CD4-positive, alpha-beta T cell (primary cell): ENCODE data around the gene TRERF1. TPM values are rescaled to one million over a fixed set of nuclear protein-coding genes. Genes with fewer than 3 reads are reported as not detected.

Experiments
- ATAC-seq: fragments of 200-7000 bp; cut with Tn5 transposase; one replicate; pipeline ENCODE4 v1.10.0; 2022; ENCODE audit warnings: mild to moderate bottlenecking; ENCODE audit not compliant: poor library complexity
- CTCF ChIA-PET: fragments of 350-600 bp; sonication (Branson Sonifier 250); formaldehyde crosslinking; loops from one replicate; lab custom pipeline; 2021; ENCODE audit warnings: antibody characterized with exemption, inconsistent platforms; lab: Charles Lee
- POLR2A ChIA-PET: fragments of 350-600 bp; sonication (Branson Sonifier 250); formaldehyde crosslinking; loops from one replicate; lab custom pipeline; 2021; ENCODE audit warnings: antibody characterized with exemption, inconsistent platforms; lab: Charles Lee
- DNase-seq, 14 experiments: peaks; one replicate each; pipeline ENCODE4 v3.0.0-alpha.2; 2013 to 2020; ENCODE audit warnings: mixed read lengths in 2 of 14
- H3K27ac ChIP-seq, 2 donors: one replicate each; pipeline versions ENCODE4 v1.5.1 to v1.7.0; 2013; ENCODE audit warnings: low read length in 2 of 2, low read depth in 1 of 2, mild to moderate bottlenecking in 1 of 2
- H3K27me3 ChIP-seq, 2 experiments: 1 replicate in 1 of 2; 2 replicates in 1 of 2; pipeline versions ENCODE4 v1.6.1 to v1.7.0; 2013; ENCODE audit warnings: low read length in 2 of 2, control low read depth in 1 of 2, mild to moderate bottlenecking in 1 of 2, moderate library complexity in 1 of 2; ENCODE audit not compliant: insufficient read depth in 2 of 2, control insufficient read depth in 1 of 2
- H3K36me3 ChIP-seq: one replicate; pipeline ENCODE4 v1.6.1; 2013; ENCODE audit warnings: low read length, control low read depth; ENCODE audit not compliant: insufficient read depth
- H3K4me1 ChIP-seq: one replicate; pipeline ENCODE4 v1.6.1; 2013; ENCODE audit warnings: low read length, control low read depth; ENCODE audit not compliant: insufficient read depth
- H3K4me3 ChIP-seq: one replicate; pipeline ENCODE4 v1.5.1; 2013; ENCODE audit warnings: mild to moderate bottlenecking, low read length, moderate library complexity
- H3K9me3 ChIP-seq, 2 experiments: 1 replicate in 1 of 2; 2 replicates in 1 of 2; pipeline versions ENCODE4 v1.6.1 to v1.7.0; 2013; ENCODE audit warnings: low read length in 2 of 2, mild to moderate bottlenecking in 2 of 2, control low read depth in 1 of 2, moderate library complexity in 1 of 2; ENCODE audit not compliant: control insufficient read depth in 1 of 2, insufficient read depth in 1 of 2
- H3K27ac Mint-ChIP-seq: one replicate; pipeline ENCODE4 v1.8.0; 2020; ENCODE audit warnings: mixed read lengths
- H3K27me3 Mint-ChIP-seq: one replicate; pipeline ENCODE4 v1.8.0; 2021; ENCODE audit warnings: mixed read lengths
- H3K36me3 Mint-ChIP-seq: one replicate; pipeline ENCODE4 v1.8.0; 2021; ENCODE audit warnings: low read depth, mixed read lengths
- H3K4me1 Mint-ChIP-seq: one replicate; pipeline ENCODE4 v1.8.0; 2021; ENCODE audit warnings: low read depth, mixed read lengths
- H3K4me3 Mint-ChIP-seq: one replicate; pipeline ENCODE4 v1.8.0; 2020; ENCODE audit warnings: mild to moderate bottlenecking, mixed read lengths
- H3K9me3 Mint-ChIP-seq: one replicate; pipeline ENCODE4 v1.8.0; 2020; ENCODE audit warnings: mixed read lengths
- intact Hi-C, 2 experiments: fragments of 100-400 bp; cut with DNase I in 1 of 2; cut with micrococcal nuclease in 1 of 2; formaldehyde crosslinking; loops; one replicate each; pipeline versions ENCODE4 v1.15.1 to v1.9.0; 2023 to 2025; cut with DNase I, micrococcal nuclease
- total RNA-seq, 174 experiments: library from RNA in 2 of 174; stranded (reverse) in 2 of 174; gene quantifications; one replicate each; pipeline ENCODE4 v1.2.3 and lab custom pipeline; 2021 to 2026
- TF ChIP-seq, protein P1 (sequence below): fragments of 200-600 bp; IDR thresholded peaks from one replicate; pipeline ENCODE4 v1.8.0; 2022; ENCODE audit warnings: antibody characterized with exemption, mild to moderate bottlenecking

TRERF1 gene
- total RNA-seq, 2 experiments from 2014 or later: 31.0 to 31.7 TPM

DNA sequence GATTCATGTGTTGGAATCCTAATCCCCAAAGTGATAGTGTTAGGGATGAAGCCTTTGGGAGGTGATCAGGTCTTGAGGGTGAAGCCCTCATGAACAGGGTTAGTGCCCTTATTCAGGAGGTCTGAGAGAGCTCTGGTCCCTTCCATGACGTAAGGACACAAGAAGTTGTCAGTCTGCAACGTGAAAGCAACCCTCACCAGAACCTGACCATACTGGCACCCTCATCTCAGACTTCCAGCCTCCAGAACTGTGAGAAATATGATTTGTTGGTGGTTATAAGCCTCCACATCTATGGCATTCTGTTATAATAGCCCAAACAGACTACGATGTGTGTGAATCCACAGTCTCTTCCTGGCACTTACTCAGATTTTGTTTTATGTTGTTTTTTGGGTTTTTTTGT, 90.7 kb downstream of the TRERF1 start:
- H3K36me3 ChIP-seq: peaks cover 14% of the 10 kb centered on the region
- CTCF ChIA-PET: interaction anchor here (0.7 kb wide), 1 partner anchor 13 kb away, joined by 3 read pairs; no protein-coding TSS in a partner anchor
- peaks cover 55% of the 10 kb centered on the region for H3K4me1 Mint-ChIP-seq

DNA sequence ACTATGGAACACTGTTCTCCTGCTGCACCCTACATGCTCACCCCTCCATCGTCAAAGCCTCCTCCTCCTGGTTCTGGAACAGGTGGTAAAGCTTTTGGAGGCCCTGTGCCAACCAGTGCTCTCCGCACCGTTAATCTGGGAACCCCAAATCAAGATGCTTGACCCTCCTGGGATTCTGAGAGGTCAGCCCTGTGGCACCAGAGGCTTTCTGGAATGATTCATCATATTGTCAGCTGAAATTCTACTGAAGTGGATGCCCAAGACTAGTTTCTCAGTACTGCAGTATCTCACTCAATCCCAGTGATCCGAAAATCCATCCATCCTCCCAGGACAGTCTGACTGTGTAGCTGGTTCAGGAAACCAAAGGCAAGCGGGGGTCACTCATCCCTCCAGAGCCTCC, 92.7 kb downstream of the TRERF1 start:
- Histone ChIP-seq H3K27ac (no peak overlapping the region), H3K9me3 (no peaks in the 10 kb centered on the region), H3K27me3 (no peaks in the 10 kb centered on the region), H3K4me3 (no peak overlapping the region), H3K36me3 (peaks cover 16% of the 10 kb centered on the region), H3K4me1 (peaks cover 7% of the 10 kb centered on the region)
- peaks cover 42% of the 10 kb centered on the region for H3K4me1 Mint-ChIP-seq
- TF ChIP-seq, protein P1, sequence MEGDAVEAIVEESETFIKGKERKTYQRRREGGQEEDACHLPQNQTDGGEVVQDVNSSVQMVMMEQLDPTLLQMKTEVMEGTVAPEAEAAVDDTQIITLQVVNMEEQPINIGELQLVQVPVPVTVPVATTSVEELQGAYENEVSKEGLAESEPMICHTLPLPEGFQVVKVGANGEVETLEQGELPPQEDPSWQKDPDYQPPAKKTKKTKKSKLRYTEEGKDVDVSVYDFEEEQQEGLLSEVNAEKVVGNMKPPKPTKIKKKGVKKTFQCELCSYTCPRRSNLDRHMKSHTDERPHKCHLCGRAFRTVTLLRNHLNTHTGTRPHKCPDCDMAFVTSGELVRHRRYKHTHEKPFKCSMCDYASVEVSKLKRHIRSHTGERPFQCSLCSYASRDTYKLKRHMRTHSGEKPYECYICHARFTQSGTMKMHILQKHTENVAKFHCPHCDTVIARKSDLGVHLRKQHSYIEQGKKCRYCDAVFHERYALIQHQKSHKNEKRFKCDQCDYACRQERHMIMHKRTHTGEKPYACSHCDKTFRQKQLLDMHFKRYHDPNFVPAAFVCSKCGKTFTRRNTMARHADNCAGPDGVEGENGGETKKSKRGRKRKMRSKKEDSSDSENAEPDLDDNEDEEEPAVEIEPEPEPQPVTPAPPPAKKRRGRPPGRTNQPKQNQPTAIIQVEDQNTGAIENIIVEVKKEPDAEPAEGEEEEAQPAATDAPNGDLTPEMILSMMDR: no peak
- H3K9me3 Mint-ChIP-seq: no peaks in the 10 kb centered on the region
- CTCF ChIA-PET: no interaction called here
- DNase-seq: no peak
- intact Hi-C loops: no loop called here
- no peak overlapping the region for H3K4me3 Mint-ChIP-seq
- no peak overlapping the region for H3K27ac Mint-ChIP-seq
- no peak for ATAC-seq
- H3K27me3 Mint-ChIP-seq: no peaks in the 10 kb centered on the region
- peaks cover 74% of the 10 kb centered on the region for H3K36me3 Mint-ChIP-seq
- POLR2A ChIA-PET: no interaction called here

More for the DNA sequence above, 90.7 kb downstream of the TRERF1 start:
- H3K27ac ChIP-seq: no peak overlapping the region
- Mint-ChIP-seq H3K27ac (no peak overlapping the region), H3K27me3 (no peaks in the 10 kb centered on the region), H3K9me3 (no peaks in the 10 kb centered on the region), H3K36me3 (peaks cover 66% of the 10 kb centered on the region), H3K4me3 (no peak overlapping the region)
- TF ChIP-seq, protein P1: no peak
- DNase-seq: no peak
- POLR2A ChIA-PET: no interaction called here
- peaks cover 27% of the 10 kb centered on the region for H3K4me1 ChIP-seq
- no peaks in the 10 kb centered on the region for H3K9me3 ChIP-seq
- intact Hi-C loops: no loop called here
- H3K27me3 ChIP-seq: no peaks in the 10 kb centered on the region
- no peak for ATAC-seq
- no peak overlapping the region for H3K4me3 ChIP-seq

DNA sequence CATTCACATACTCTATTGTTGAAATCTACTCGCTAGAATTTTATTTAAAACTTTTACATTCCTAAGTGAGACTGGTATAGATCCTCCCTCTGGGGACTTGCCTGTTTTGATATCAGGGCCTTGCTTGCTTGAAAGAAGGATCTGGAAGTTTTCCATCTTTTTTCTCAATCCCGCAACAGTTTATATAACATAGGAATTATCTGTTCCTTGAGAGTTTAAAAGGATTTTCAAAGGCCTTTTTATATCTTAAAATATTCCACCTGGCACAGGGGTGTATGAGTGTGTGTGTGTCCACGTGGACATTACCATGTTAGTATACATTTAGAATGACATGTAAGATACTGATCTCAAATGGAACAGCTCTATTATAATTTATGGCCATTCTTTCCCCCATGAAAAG, 96.3 kb downstream of the TRERF1 start:
- CTCF ChIA-PET: no interaction called here
- H3K27ac Mint-ChIP-seq: no peak overlapping the region
- intact Hi-C loops: no loop called here
- DNase-seq: no peak
- no peaks in the 10 kb centered on the region for H3K27me3 ChIP-seq
- no peaks in the 10 kb centered on the region for H3K9me3 Mint-ChIP-seq
- H3K4me3 ChIP-seq: no peak overlapping the region
- no peak for ATAC-seq
- peaks cover 49% of the 10 kb centered on the region for H3K36me3 Mint-ChIP-seq
- H3K27ac ChIP-seq: no peak overlapping the region
- H3K4me1 ChIP-seq: peaks cover 7% of the 10 kb centered on the region
- H3K4me1 Mint-ChIP-seq: peaks cover 30% of the 10 kb centered on the region
- H3K9me3 ChIP-seq: no peaks in the 10 kb centered on the region
- TF ChIP-seq, protein P1: no peak
- peaks cover 3% of the 10 kb centered on the region for H3K36me3 ChIP-seq
- H3K4me3 Mint-ChIP-seq: no peak overlapping the region
- POLR2A ChIA-PET: interaction anchor here (0.8 kb wide), 1 partner anchor 19 kb away, joined by 3 read pairs; no protein-coding TSS in a partner anchor
- no peaks in the 10 kb centered on the region for H3K27me3 Mint-ChIP-seq
